Glutamatergic neuron (in vitro differentiated cells): ENCODE measurements around the gene GALNT3. TPM values are rescaled to one million over a fixed set of nuclear protein-coding genes. Genes with fewer than 3 reads are reported as not detected.

Experiments used
- DNase-seq: peaks from one replicate; pipeline ENCODE4 v3.0.0; 2022
- H3K27ac Mint-ChIP-seq: one replicate; pipeline ENCODE4 v1.8.0; 2020; ENCODE audit warnings: mild to moderate bottlenecking, mixed read lengths, inconsistent platforms; ENCODE audit not compliant: unreplicated experiment
- H3K27me3 Mint-ChIP-seq: one replicate; pipeline ENCODE4 v1.8.0; 2020; ENCODE audit warnings: mild to moderate bottlenecking, moderate library complexity, mixed read lengths, inconsistent platforms; ENCODE audit not compliant: unreplicated experiment
- H3K36me3 Mint-ChIP-seq: one replicate; pipeline ENCODE4 v1.8.0; 2020; ENCODE audit warnings: mild to moderate bottlenecking, mixed read lengths, inconsistent platforms; ENCODE audit not compliant: unreplicated experiment
- H3K4me1 Mint-ChIP-seq: one replicate; pipeline ENCODE4 v1.8.0; 2020; ENCODE audit warnings: mild to moderate bottlenecking, low read depth, mixed read lengths, inconsistent platforms; ENCODE audit not compliant: unreplicated experiment
- H3K4me3 Mint-ChIP-seq: one replicate; pipeline ENCODE4 v1.8.0; 2020; ENCODE audit warnings: mild to moderate bottlenecking, mixed read lengths, inconsistent platforms; ENCODE audit not compliant: unreplicated experiment
- H3K9me3 Mint-ChIP-seq: one replicate; pipeline ENCODE4 v1.8.0; 2020; ENCODE audit warnings: mild to moderate bottlenecking, moderate library complexity, mixed read lengths, inconsistent platforms; ENCODE audit not compliant: unreplicated experiment
- total RNA-seq: library from RNA; stranded (reverse); fragmentation: NEBNext Ultra II Directional; extraction: Animal tissue kit (Norgen Biotek cat#: 25700); gene quantifications from one replicate; pipeline ENCODE4 v1.2.1, GENCODE V29; 2021; ENCODE audit not compliant: unreplicated experiment
- TF ChIP-seq, protein P1 (sequence below): fragments of 200-600 bp; sonication (generic); IDR thresholded peaks from one replicate; pipeline ENCODE4 v1.5.0; 2021; ENCODE audit not compliant: partially characterized antibody, unreplicated experiment

GALNT3 gene
- total RNA-seq, 1 donor from 2014 or later = 1.3 TPM

GRCh38 chr2:165745916-165746315 is 48.1 kb downstream of the GALNT3 start:
- DNase-seq = no peak
- H3K27me3 Mint-ChIP-seq = no peaks in the 10 kb centered on the region
- H3K4me1 Mint-ChIP-seq = no peaks in the 10 kb centered on the region
- TF ChIP-seq, protein P1, sequence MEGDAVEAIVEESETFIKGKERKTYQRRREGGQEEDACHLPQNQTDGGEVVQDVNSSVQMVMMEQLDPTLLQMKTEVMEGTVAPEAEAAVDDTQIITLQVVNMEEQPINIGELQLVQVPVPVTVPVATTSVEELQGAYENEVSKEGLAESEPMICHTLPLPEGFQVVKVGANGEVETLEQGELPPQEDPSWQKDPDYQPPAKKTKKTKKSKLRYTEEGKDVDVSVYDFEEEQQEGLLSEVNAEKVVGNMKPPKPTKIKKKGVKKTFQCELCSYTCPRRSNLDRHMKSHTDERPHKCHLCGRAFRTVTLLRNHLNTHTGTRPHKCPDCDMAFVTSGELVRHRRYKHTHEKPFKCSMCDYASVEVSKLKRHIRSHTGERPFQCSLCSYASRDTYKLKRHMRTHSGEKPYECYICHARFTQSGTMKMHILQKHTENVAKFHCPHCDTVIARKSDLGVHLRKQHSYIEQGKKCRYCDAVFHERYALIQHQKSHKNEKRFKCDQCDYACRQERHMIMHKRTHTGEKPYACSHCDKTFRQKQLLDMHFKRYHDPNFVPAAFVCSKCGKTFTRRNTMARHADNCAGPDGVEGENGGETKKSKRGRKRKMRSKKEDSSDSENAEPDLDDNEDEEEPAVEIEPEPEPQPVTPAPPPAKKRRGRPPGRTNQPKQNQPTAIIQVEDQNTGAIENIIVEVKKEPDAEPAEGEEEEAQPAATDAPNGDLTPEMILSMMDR = no peak
- no peaks in the 10 kb centered on the region for H3K36me3 Mint-ChIP-seq
- H3K4me3 Mint-ChIP-seq = no peak overlapping the region
- no peak overlapping the region for H3K27ac Mint-ChIP-seq
- no peaks in the 10 kb centered on the region for H3K9me3 Mint-ChIP-seq

DNA sequence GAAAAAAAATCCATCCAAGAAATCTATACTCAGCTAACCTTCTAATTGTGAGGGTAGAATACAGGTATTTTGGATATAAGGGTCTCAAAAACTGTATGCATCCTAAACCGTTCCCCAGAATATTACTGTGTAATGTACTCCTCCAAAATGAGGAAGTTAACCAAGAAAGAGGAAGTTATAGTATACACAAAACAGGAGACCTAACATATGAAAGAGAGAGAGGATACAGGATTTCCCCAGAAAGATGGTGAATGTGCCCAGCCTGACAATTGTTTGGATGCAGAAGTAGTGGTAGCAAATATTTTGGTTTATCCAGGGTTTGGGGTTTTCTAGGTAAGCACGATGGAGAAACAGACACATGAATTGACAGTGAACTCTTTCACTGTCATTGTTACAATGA is 50.6 kb downstream of the GALNT3 start:
- TF ChIP-seq, protein P1 = no peak
- no peaks in the 10 kb centered on the region for H3K36me3 Mint-ChIP-seq
- H3K27ac Mint-ChIP-seq = no peak overlapping the region
- peaks cover 2% of the 10 kb centered on the region for H3K9me3 Mint-ChIP-seq
- no peak overlapping the region for H3K4me3 Mint-ChIP-seq
- DNase-seq = no peak
- no peaks in the 10 kb centered on the region for H3K4me1 Mint-ChIP-seq
- no peaks in the 10 kb centered on the region for H3K27me3 Mint-ChIP-seq

DNA sequence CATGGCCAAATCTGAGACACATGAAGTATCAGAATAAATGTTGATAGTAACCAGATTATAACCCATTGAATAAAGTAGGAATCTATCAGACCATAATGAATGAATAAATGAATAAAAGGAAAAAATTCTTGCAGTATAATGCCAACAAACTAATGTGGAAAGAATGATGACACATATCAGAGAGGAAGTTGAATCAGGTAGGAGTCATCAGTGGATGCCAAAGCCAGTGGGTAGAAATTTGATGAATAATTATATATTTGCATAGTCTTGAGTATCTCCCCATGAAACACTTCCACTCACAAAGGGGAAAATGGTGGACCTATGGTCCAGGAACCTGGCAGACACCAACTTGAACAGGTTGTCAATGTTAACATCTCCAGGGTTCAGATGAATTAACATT is 68.6 kb downstream of the GALNT3 start:
- no peak overlapping the region for H3K27ac Mint-ChIP-seq
- H3K9me3 Mint-ChIP-seq = no peaks in the 10 kb centered on the region
- H3K27me3 Mint-ChIP-seq = no peaks in the 10 kb centered on the region
- DNase-seq = no peak
- TF ChIP-seq, protein P1 = no peak
- H3K4me1 Mint-ChIP-seq = no peaks in the 10 kb centered on the region
- no peak overlapping the region for H3K4me3 Mint-ChIP-seq
- no peaks in the 10 kb centered on the region for H3K36me3 Mint-ChIP-seq

GRCh38 chr2:165720511-165720910 is 73.5 kb downstream of the GALNT3 start:
- no peak overlapping the region for H3K27ac Mint-ChIP-seq
- no peak for DNase-seq
- H3K27me3 Mint-ChIP-seq = no peaks in the 10 kb centered on the region
- H3K36me3 Mint-ChIP-seq = no peaks in the 10 kb centered on the region
- no peaks in the 10 kb centered on the region for H3K9me3 Mint-ChIP-seq
- no peaks in the 10 kb centered on the region for H3K4me1 Mint-ChIP-seq
- TF ChIP-seq, protein P1 = no peak
- no peak overlapping the region for H3K4me3 Mint-ChIP-seq

GRCh38 chr2:165718610-165719210 is 75.3 kb downstream of the GALNT3 start:
- no peaks in the 10 kb centered on the region for H3K27me3 Mint-ChIP-seq
- no peaks in the 10 kb centered on the region for H3K36me3 Mint-ChIP-seq
- H3K4me1 Mint-ChIP-seq = no peaks in the 10 kb centered on the region
- H3K4me3 Mint-ChIP-seq = no peak overlapping the region
- H3K27ac Mint-ChIP-seq = no peak overlapping the region
- TF ChIP-seq, protein P1 = no peak
- no peak for DNase-seq
- no peaks in the 10 kb centered on the region for H3K9me3 Mint-ChIP-seq
